ENCODE results near the gene NOP53. TPM values are rescaled to one million over a fixed set of nuclear protein-coding genes. Genes with fewer than 3 reads are reported as not detected.

Gene NOP53
- total and polyA plus RNA-seq, 2 of the 4 experiments (the other 2 are of a cell fraction): 59.5 to 83.2 TPM

DNA sequence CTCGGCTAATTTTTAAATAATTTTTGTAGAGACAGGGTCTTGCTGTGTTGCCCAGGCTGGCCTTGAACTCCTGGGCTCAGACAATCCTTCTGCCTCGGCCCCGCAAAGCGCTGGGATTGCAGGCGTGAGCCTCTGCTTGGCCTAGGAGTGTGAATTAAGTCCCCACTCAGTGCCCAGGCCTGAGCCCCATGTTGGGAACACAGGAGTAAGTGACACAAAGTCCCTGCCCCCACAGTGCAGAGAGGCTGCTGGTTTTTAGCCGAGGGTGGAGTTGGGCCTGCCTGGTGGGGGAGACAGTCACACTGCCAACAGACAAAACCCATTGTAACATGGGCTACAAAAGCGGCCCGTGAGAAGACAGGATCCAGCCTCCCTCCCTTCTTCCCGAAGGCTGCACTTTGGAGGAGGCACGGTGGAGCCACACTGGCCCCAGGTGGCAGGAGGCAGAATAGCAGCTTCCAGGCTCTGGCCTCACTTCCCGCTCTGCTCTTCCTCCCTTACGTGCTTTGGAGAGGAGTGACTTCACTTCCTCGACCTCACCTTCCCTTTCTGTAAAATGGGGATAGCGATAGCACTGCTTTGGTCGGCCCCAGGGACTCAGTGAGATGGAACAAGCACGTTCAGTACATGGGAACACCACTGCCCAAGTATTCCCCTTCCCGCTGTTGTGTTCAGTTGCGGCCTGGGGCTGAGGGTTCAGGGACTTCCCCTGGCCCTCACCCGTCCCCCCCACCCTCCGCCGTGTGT lies 47.3 kb upstream of the NOP53 start:
- no peaks in the 10 kb centered on the region for H3K27me3 ChIP-seq (ENCODE audit: control insufficient read depth, insufficient read depth, low read length)
- 45% methylated on average over 8 of the region's 21 CpGs; no CpG with 5 or more reads in 1 of the 2 experiments for WGBS, 2 experiments (ENCODE audit: extremely low coverage in 2 of 2, insufficient read length in 1 of 2)
- peak overlapping the region; percentile 16 for H2BK5ac ChIP-seq (ENCODE audit: low read depth, low read length, poor library complexity, severe bottlenecking)
- H3K9ac ChIP-seq (ENCODE audit: low read depth, low read length): no peak overlapping the region
- no peak overlapping the region for H3K18ac ChIP-seq (ENCODE audit: low read depth, low read length)
- no peaks in the 10 kb centered on the region for H3K4me1 ChIP-seq (ENCODE audit: control insufficient read depth, insufficient read depth, low read length)
- peak overlapping the region; percentile 22 for H2AK9ac ChIP-seq (replicated peaks; ENCODE audit: low read depth, low read length, poor library complexity)
- peak overlapping the region in 1 of 2 experiments; percentile 27; a peak in 1 of 4 replicates for H4K8ac ChIP-seq (ENCODE audit: low read depth in 2 of 2, low read length in 2 of 2)
- H3K4me2 ChIP-seq (ENCODE audit: low read depth, low read length): no peak overlapping the region
- in situ Hi-C loops (cut with MboI; ENCODE audit: low sequenced_read_pairs) (no loop called here), intact Hi-C loops (cut with micrococcal nuclease) (loop anchor here (1.0 to 5.0 kb wide), 6 partner anchors 89 to 391 kb away; partner anchors contain the start of genes BICRA, C5AR1, KPTN and NAPA), dilution Hi-C loops (cut with HindIII; ENCODE audit: low sequenced_read_pairs, unreplicated experiment) (no loop called here)
- ChIA-PET CTCF (interaction anchor here (0.6 to 1.7 kb wide), 2 partner anchors 12 to 261 kb away, joined by 3 to 6 read pairs; no protein-coding TSS in a partner anchor), POLR2A (ENCODE audit: unreplicated experiment) (interaction anchor here (0.6 kb wide), 1 partner anchor 182 kb away, joined by 3 read pairs; no protein-coding TSS in a partner anchor)
- DNase-seq (peak; percentile 76), ATAC-seq (ENCODE audit: low read depth) (peak; percentile 97)
- peak overlapping the region; percentile 75; the same call in 1 of the 2 replicates for H2AK5ac ChIP-seq (ENCODE audit: low read depth, low read length)
- H3K23ac ChIP-seq (ENCODE audit: low read depth, low read length): no peak overlapping the region
- no TSS peak for BruUV-seq (replicated peaks)
- H4K91ac ChIP-seq (ENCODE audit: insufficient read depth, low read depth, low read length): no peak overlapping the region; the same call in 1 of the 2 replicates
- H4K20me1 ChIP-seq (ENCODE audit: insufficient read depth, low read length): peaks cover 34% of the 10 kb centered on the region
- H3K4me3 ChIP-seq (ENCODE audit: insufficient read depth, low read depth, low read length): no peak overlapping the region
- H2BK15ac ChIP-seq (ENCODE audit: low read depth, low read length): no peak overlapping the region
- no peaks in the 10 kb centered on the region for H3K9me3 ChIP-seq (ENCODE audit: control insufficient read depth, insufficient read depth, low read length)
- peak overlapping the region; percentile 80 for H2AFZ ChIP-seq (replicated peaks; ENCODE audit: low read length, poor library complexity)
- no peak overlapping the region; the same call in 1 of the 2 replicates for H2BK20ac ChIP-seq (ENCODE audit: low read depth, low read length)
- no peak overlapping the region for H3K56ac ChIP-seq (ENCODE audit: extremely low read depth, insufficient read depth, low read length)
- H3K36me3 ChIP-seq (ENCODE audit: control insufficient read depth, insufficient read depth, low read length): peaks cover 46% of the 10 kb centered on the region
- no peak overlapping the region for H3K27ac ChIP-seq (ENCODE audit: insufficient read depth, low read length)
- H4K5ac ChIP-seq (ENCODE audit: low read depth, low read length): no peak overlapping the region
- peak overlapping the region; percentile 86 for H3K4ac ChIP-seq (ENCODE audit: low read depth, low read length)
- H3K9me1 ChIP-seq (ENCODE audit: insufficient read depth, low read length): 0 out of 2 replicates have a peak, but pooled peaks cover under 1% of the 10 kb centered on the region
- H2BK120ac ChIP-seq (ENCODE audit: low read depth, low read length): 0 out of 2 replicates have a peak overlapping the region, but pooled peaks have one; percentile 14
- H3K14ac ChIP-seq (replicated peaks; ENCODE audit: low read depth, low read length): 0 out of 2 replicates have a peak overlapping the region, but pooled peaks have one; percentile 29
- peaks cover 0 to 27% of the 10 kb centered on the region in 2 experiments; a peak in 2 of 4 replicates for H3K79me1 ChIP-seq (ENCODE audit: low read depth in 1 of 2, low read length in 2 of 2)
- TF ChIP-seq CHD1 (IDR thresholded peaks at IDR 0.05; ENCODE audit: low read depth, low read length) (no peak), POLR2A (IDR thresholded peaks at IDR 0.05; ENCODE audit: low read depth, low read length) (0 out of 2 replicates have a peak, but pooled peaks have one; percentile 48), RFX5 (IDR thresholded peaks at IDR 0.05; ENCODE audit: low read depth, low read length) (no peak), CEBPB (IDR thresholded peaks at IDR 0.05; ENCODE audit: low read depth, low read length) (no peak), BHLHE40 (IDR thresholded peaks at IDR 0.05; ENCODE audit: low read depth, low read length) (peak; percentile 55; the same call in 1 of the 2 replicates), MXI1 (IDR thresholded peaks at IDR 0.05; ENCODE audit: borderline replicate concordance, low read depth, low read length) (no peak), NFE2L2 (IDR thresholded peaks at IDR 0.05; ENCODE audit: low read depth, low read length) (no peak), FOS (IDR thresholded peaks at IDR 0.05; ENCODE audit: low read depth, low read length) (no peak), RCOR1 (IDR thresholded peaks at IDR 0.05; ENCODE audit: insufficient replicate concordance, low read length) (no peak), RAD21 (IDR thresholded peaks at IDR 0.05; ENCODE audit: low read length) (peak; percentile 100), MAFK (IDR thresholded peaks at IDR 0.05; ENCODE audit: low read depth, low read length) (no peak)
- TF ChIP-seq, protein P1, sequence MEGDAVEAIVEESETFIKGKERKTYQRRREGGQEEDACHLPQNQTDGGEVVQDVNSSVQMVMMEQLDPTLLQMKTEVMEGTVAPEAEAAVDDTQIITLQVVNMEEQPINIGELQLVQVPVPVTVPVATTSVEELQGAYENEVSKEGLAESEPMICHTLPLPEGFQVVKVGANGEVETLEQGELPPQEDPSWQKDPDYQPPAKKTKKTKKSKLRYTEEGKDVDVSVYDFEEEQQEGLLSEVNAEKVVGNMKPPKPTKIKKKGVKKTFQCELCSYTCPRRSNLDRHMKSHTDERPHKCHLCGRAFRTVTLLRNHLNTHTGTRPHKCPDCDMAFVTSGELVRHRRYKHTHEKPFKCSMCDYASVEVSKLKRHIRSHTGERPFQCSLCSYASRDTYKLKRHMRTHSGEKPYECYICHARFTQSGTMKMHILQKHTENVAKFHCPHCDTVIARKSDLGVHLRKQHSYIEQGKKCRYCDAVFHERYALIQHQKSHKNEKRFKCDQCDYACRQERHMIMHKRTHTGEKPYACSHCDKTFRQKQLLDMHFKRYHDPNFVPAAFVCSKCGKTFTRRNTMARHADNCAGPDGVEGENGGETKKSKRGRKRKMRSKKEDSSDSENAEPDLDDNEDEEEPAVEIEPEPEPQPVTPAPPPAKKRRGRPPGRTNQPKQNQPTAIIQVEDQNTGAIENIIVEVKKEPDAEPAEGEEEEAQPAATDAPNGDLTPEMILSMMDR (conservative IDR thresholded peaks at IDR 0.05; ENCODE audit: low read depth, low read length): peak; percentile 99
- TF ChIP-seq, protein P2, sequence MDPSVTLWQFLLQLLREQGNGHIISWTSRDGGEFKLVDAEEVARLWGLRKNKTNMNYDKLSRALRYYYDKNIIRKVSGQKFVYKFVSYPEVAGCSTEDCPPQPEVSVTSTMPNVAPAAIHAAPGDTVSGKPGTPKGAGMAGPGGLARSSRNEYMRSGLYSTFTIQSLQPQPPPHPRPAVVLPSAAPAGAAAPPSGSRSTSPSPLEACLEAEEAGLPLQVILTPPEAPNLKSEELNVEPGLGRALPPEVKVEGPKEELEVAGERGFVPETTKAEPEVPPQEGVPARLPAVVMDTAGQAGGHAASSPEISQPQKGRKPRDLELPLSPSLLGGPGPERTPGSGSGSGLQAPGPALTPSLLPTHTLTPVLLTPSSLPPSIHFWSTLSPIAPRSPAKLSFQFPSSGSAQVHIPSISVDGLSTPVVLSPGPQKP (IDR thresholded peaks at IDR 0.05; ENCODE audit: borderline replicate concordance, low read depth, low read length): no peak
- TF ChIP-seq, protein P3, sequence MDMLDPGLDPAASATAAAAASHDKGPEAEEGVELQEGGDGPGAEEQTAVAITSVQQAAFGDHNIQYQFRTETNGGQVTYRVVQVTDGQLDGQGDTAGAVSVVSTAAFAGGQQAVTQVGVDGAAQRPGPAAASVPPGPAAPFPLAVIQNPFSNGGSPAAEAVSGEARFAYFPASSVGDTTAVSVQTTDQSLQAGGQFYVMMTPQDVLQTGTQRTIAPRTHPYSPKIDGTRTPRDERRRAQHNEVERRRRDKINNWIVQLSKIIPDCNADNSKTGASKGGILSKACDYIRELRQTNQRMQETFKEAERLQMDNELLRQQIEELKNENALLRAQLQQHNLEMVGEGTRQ (IDR thresholded peaks at IDR 0.05; ENCODE audit: low read depth, low read length): no peak

Data from IMR-90 (cell line).